Measurements from ENCODE around the gene OR6F1.
A peak's percentile ranks its signal among the peaks of the same experiment; 100 is the strongest.
"Not testable (repeated sequence)": the region's sequence is repeated elsewhere in the genome, so short reads cannot be mapped to it uniquely, and the experiment has no call there.

OR6F1 gene

GRCh38 chr1:247716546-247716945 is at the start of gene OR6F1:
Gene OR6F1, minus strand, starts transcription at chr1:247716646. Its CDS starts 3,891 bp downstream, at chr1:247712755.
- no peak for FAIRE-seq

GRCh38 chr1:247760456-247760855 is 44.0 kb upstream of the OR6F1 start, which contains the start of gene OR1C1:
Gene OR1C1, minus strand, starts transcription at chr1:247760556. Its CDS starts 2,150 bp downstream, at chr1:247758406.
- no peak for FAIRE-seq

- FAIRE-seq = not testable (repeated sequence)
These were observed 37.9 kb upstream of the OR6F1 start for GRCh38 chr1:247754311-247754710.

GRCh38 chr1:247749870-247750269 is 33.4 kb upstream of the OR6F1 start:
- FAIRE-seq = no peak

GRCh38 chr1:247748041-247748440 is 31.6 kb upstream of the OR6F1 start, which contains the start of gene OR14A2:
Gene OR14A2, minus strand, starts transcription at chr1:247748141.
- FAIRE-seq = no peak

GRCh38 chr1:247747616-247748015 is 31.2 kb upstream of the OR6F1 start:
- FAIRE-seq = no peak

- FAIRE-seq = no peak
These were observed 30.0 kb upstream of the OR6F1 start for GRCh38 chr1:247746391-247746935.

GRCh38 chr1:247742215-247742760 is 25.8 kb upstream of the OR6F1 start:
- FAIRE-seq = not testable (repeated sequence)

- FAIRE-seq = no peak
These were observed 25.3 kb upstream of the OR6F1 start for GRCh38 chr1:247741756-247742155.

GRCh38 chr1:247740721-247741120 is 24.3 kb upstream of the OR6F1 start:
- no peak for FAIRE-seq

- no peak for FAIRE-seq
These were observed 21.9 kb upstream of the OR6F1 start, which contains the start of gene OR14K1 for GRCh38 chr1:247738315-247738714. Gene OR14K1, plus strand, starts transcription at chr1:247738615. Its CDS starts 0 bp downstream, at chr1:247738615.

- FAIRE-seq = no peak
These were observed 4.8 kb upstream of the OR6F1 start for GRCh38 chr1:247721222-247721621.

- no peak for FAIRE-seq
These were observed 2.7 kb downstream of the OR6F1 start for GRCh38 chr1:247713753-247714152.

- not testable (repeated sequence) for FAIRE-seq
These were observed 5.8 kb downstream of the OR6F1 start for GRCh38 chr1:247710681-247711080.

- FAIRE-seq = no peak
These were observed 15.1 kb downstream of the OR6F1 start for GRCh38 chr1:247701338-247701737.

GRCh38 chr1:247681288-247681897 is 35.1 kb downstream of the OR6F1 start:
- FAIRE-seq = peak; percentile 55

- FAIRE-seq = no peak
These were observed 36.3 kb downstream of the OR6F1 start for GRCh38 chr1:247680171-247680570.

- no peak for FAIRE-seq
These were observed 36.8 kb downstream of the OR6F1 start, which contains the start of gene OR13G1 for GRCh38 chr1:247679639-247680038. Gene OR13G1, minus strand, starts transcription at chr1:247679739. Its CDS starts 6,698 bp downstream, at chr1:247673041.

GRCh38 chr1:247669225-247669624 is 47.2 kb downstream of the OR6F1 start:
- peak; percentile 28 for FAIRE-seq
